ENCODE results near the gene STPG2.

GRCh38 chr4:98162696-98163095 is 19.4 kb upstream of the STPG2 start:
- TF ChIP-seq POLR2A (IDR thresholded peaks at IDR 0.05): no peak
- TF ChIP-seq CTCF (IDR thresholded peaks at IDR 0.05): no peak
